ENCODE measurements around the gene EPHB1.

Gene EPHB1

GRCh38 chr3:134864636-134865035 is 69.6 kb downstream of the EPHB1 start:
- TF ChIP-seq CTCF (IDR thresholded peaks at IDR 0.05; ENCODE audit: extremely low read depth, missing control alignments): no peak
- no peak for DNase-seq (ENCODE audit: low spot score)

GRCh38 chr3:134867277-134867676 is 72.2 kb downstream of the EPHB1 start:
- TF ChIP-seq CTCF (IDR thresholded peaks at IDR 0.05; ENCODE audit: extremely low read depth, missing control alignments): no peak
- no peak for DNase-seq (ENCODE audit: low spot score)

GRCh38 chr3:134869153-134869726 is 74.2 kb downstream of the EPHB1 start:
- no peak for DNase-seq (ENCODE audit: low spot score)
- no peak for TF ChIP-seq CTCF (IDR thresholded peaks at IDR 0.05; ENCODE audit: extremely low read depth, missing control alignments)

- no peak for TF ChIP-seq CTCF (IDR thresholded peaks at IDR 0.05; ENCODE audit: extremely low read depth, missing control alignments)
- DNase-seq (ENCODE audit: low spot score): no peak
Measured at GRCh38 chr3:134871818-134872217, 76.8 kb downstream of the EPHB1 start.

GRCh38 chr3:134872440-134873388 is 77.7 kb downstream of the EPHB1 start:
- no peak for TF ChIP-seq CTCF (IDR thresholded peaks at IDR 0.05; ENCODE audit: extremely low read depth, missing control alignments)
- DNase-seq (ENCODE audit: low spot score): no peak

GRCh38 chr3:134873789-134874188 is 78.7 kb downstream of the EPHB1 start:
- no peak for DNase-seq (ENCODE audit: low spot score)
- TF ChIP-seq CTCF (IDR thresholded peaks at IDR 0.05; ENCODE audit: extremely low read depth, missing control alignments): no peak

GRCh38 chr3:134874737-134875413 is 79.8 kb downstream of the EPHB1 start:
- TF ChIP-seq CTCF (IDR thresholded peaks at IDR 0.05; ENCODE audit: extremely low read depth, missing control alignments): no peak
- no peak for DNase-seq (ENCODE audit: low spot score)

All from GM20000 (cell line).